ENCODE results near the gene NPY1R.

NPY1R gene

GRCh38 chr4:163274861-163275260, 57.5 kb downstream of the NPY1R start:
- DNase-seq, result no peak

All from NCI-H2171 treated with DMSO at 0.1 percent for 48 hours (cell line).